AG09309 (cell line): ENCODE measurements around the gene BTBD1.

Experiments
- DNase-seq: peaks from one replicate; pipeline ENCODE4 v3.0.0-alpha.2; 2010; ENCODE audit warnings: low read depth
- H3K4me3 ChIP-seq: 2 replicates; pipeline ENCODE4 v1.5.1; 2011; ENCODE audit warnings: mild to moderate bottlenecking, low read depth, low read length, moderate library complexity; ENCODE audit not compliant: control insufficient read depth
- CTCF ChIP-seq: IDR thresholded peaks from 2 replicates; pipeline ENCODE4 v1.5.1; 2011; ENCODE audit warnings: mild to moderate bottlenecking, low read depth, low read length, inconsistent platforms; ENCODE audit not compliant: insufficient read depth, control insufficient read depth; ENCODE audit errors: missing control alignments

Gene BTBD1

GRCh38 chr15:82979726-82980125 is 87.3 kb downstream of the BTBD1 start:
- DNase-seq, result no peak

GRCh38 chr15:82978438-82978837 is 88.6 kb downstream of the BTBD1 start:
- no peak for TF ChIP-seq CTCF
- no peak overlapping the region for H3K4me3 ChIP-seq
- no peak for DNase-seq

More at GRCh38 chr15:82979726-82980125, 87.3 kb downstream of the BTBD1 start:
- no peak for TF ChIP-seq CTCF
- no peak overlapping the region for H3K4me3 ChIP-seq

- H3K4me3 ChIP-seq, result no peak overlapping the region
- no peak for TF ChIP-seq CTCF
- DNase-seq, result no peak
These were observed 90.0 kb downstream of the BTBD1 start for GRCh38 chr15:82977076-82977475.

- no peak for TF ChIP-seq CTCF
- no peak overlapping the region for H3K4me3 ChIP-seq
- no peak for DNase-seq
These were observed 94.1 kb downstream of the BTBD1 start for GRCh38 chr15:82972990-82973389.

- DNase-seq, result no peak
- H3K4me3 ChIP-seq, result no peak overlapping the region
- TF ChIP-seq CTCF, result no peak
These were observed 95.7 kb downstream of the BTBD1 start for GRCh38 chr15:82971218-82971984.

- no peak for DNase-seq
- H3K4me3 ChIP-seq, result no peak overlapping the region
- TF ChIP-seq CTCF, result no peak
These were observed 96.4 kb downstream of the BTBD1 start for GRCh38 chr15:82970696-82971095.

- no peak overlapping the region for H3K4me3 ChIP-seq
- no peak for DNase-seq
- no peak for TF ChIP-seq CTCF
These were observed 96.9 kb downstream of the BTBD1 start for GRCh38 chr15:82970078-82970686.
